Measurements from ENCODE around the gene TMCO6. TPM values are rescaled to one million over a fixed set of nuclear protein-coding genes. Genes with fewer than 3 reads are reported as not detected.

TMCO6 gene
- total and polyA plus RNA-seq, 2 experiments from 2014 or later: 18.7 to 19.9 TPM

- no peaks in the 10 kb centered on the region for H3K27me3 ChIP-seq (ENCODE audit: insufficient read depth)
- H3K27ac ChIP-seq (ENCODE audit: low read depth): no peak overlapping the region
- peaks cover 4% of the 10 kb centered on the region; the same call in 2 of the 3 replicates for H3K36me3 Mint-ChIP-seq (ENCODE audit: low read depth)
- H3K27ac Mint-ChIP-seq: no peak overlapping the region
- H4K20me1 ChIP-seq (replicated peaks; ENCODE audit: insufficient read depth): no peaks in the 10 kb centered on the region
- H3K79me2 ChIP-seq (replicated peaks; ENCODE audit: insufficient read depth): no peaks in the 10 kb centered on the region
- no peaks in the 10 kb centered on the region for H3F3A ChIP-seq (replicated peaks; ENCODE audit: low read depth)
- H3K4me3 ChIP-seq: no peak overlapping the region
- no peak for ATAC-seq
- no peak overlapping the region for H2AFZ ChIP-seq
- H3K9me2 ChIP-seq (ENCODE audit: insufficient read depth): no peaks in the 10 kb centered on the region; the same call in 1 of the 2 replicates
- no peaks in the 10 kb centered on the region for H3K36me3 ChIP-seq (ENCODE audit: insufficient read depth)
- peaks cover 8% of the 10 kb centered on the region for H3K27me3 Mint-ChIP-seq (ENCODE audit: insufficient read depth, low read depth, poor library complexity)
- no peak for DNase-seq (ENCODE audit: low spot score)
- peaks cover 50% of the 10 kb centered on the region for H3K9me3 Mint-ChIP-seq
- H3K4me1 Mint-ChIP-seq: no peaks in the 10 kb centered on the region
- H3K4me3 Mint-ChIP-seq: no peak overlapping the region
- H3K4me2 ChIP-seq: no peak overlapping the region
- H3K4me1 ChIP-seq (ENCODE audit: insufficient read depth): no peaks in the 10 kb centered on the region
- TF ChIP-seq REST (IDR thresholded peaks at IDR 0.05; ENCODE audit: unreplicated experiment): no peak
- TF ChIP-seq CREB1 (CRISPR knock-in tag; IDR thresholded peaks at IDR 0.05; ENCODE audit: low read depth): no peak
- TF ChIP-seq CTCF (conservative IDR thresholded peaks at IDR 0.05; ENCODE audit: low read depth in 2 of 2): no peak
- TF ChIP-seq ZNF114 (CRISPR knock-in tag; IDR thresholded peaks at IDR 0.05): no peak
- no peak for TF ChIP-seq JUNB (IDR thresholded peaks at IDR 0.05; ENCODE audit: unreplicated experiment)
- no peak for TF ChIP-seq EZH2 (IDR thresholded peaks at IDR 0.05; ENCODE audit: low read depth, unreplicated experiment)
- no peak for TF ChIP-seq STAT1 (IDR thresholded peaks at IDR 0.05; ENCODE audit: unreplicated experiment)
- TF ChIP-seq ZNF462 (CRISPR knock-in tag; IDR thresholded peaks at IDR 0.05): no peak
- TF ChIP-seq ZNF331 (CRISPR knock-in tag; IDR thresholded peaks at IDR 0.05; ENCODE audit: low read depth): no peak
- TF ChIP-seq EZH2phosphoT487 (IDR thresholded peaks at IDR 0.05; ENCODE audit: unreplicated experiment): no peak
- no peak for TF ChIP-seq POLR2AphosphoS5 (IDR thresholded peaks at IDR 0.05; ENCODE audit: low read depth)
- no peak for TF ChIP-seq NANOG (IDR thresholded peaks at IDR 0.05; ENCODE audit: borderline replicate concordance)
- no peak for TF ChIP-seq ETS1 (IDR thresholded peaks at IDR 0.05)
Observed at GRCh38 chr5:140609126-140609525, 30.1 kb upstream of the TMCO6 start.

All from GM23338 (cell line).